ENCODE measurements around the gene B3GALNT2.

B3GALNT2 gene

GRCh38 chr1:235408503-235408960 lies 95.7 kb downstream of the B3GALNT2 start:
- no peak for FAIRE-seq

GRCh38 chr1:235407419-235407818 lies 96.8 kb downstream of the B3GALNT2 start:
- FAIRE-seq = no peak

- no peak for FAIRE-seq
Measured at GRCh38 chr1:235404190-235404589, 100.1 kb downstream of the B3GALNT2 start.

- FAIRE-seq = no peak
Measured at GRCh38 chr1:235403593-235403992, 100.7 kb downstream of the B3GALNT2 start.

- FAIRE-seq = no peak
Measured at GRCh38 chr1:235402457-235403200, 101.6 kb downstream of the B3GALNT2 start.

GRCh38 chr1:235401251-235401650 lies 103.0 kb downstream of the B3GALNT2 start:
- no peak for FAIRE-seq
